Tibial artery (tissue), 4 donors: ENCODE results near the gene LRRC18.

Experiments used
- DNase-seq, 2 donors: peaks; one replicate each; pipeline ENCODE4 v3.0.0-alpha.2; 2019
- H3K27ac ChIP-seq, 2 donors: fragments of 200-600 bp; sonication (generic) in 1 of 2; 1 replicate in 1 of 2; 2 replicates in 1 of 2; pipeline ENCODE4 v1.5.1; 2018 to 2019; ENCODE audit warnings: mild to moderate bottlenecking in 1 of 2
- H3K27me3 ChIP-seq, 2 donors: fragments of 200-600 bp; sonication (generic) in 1 of 2; one replicate each; pipeline versions ENCODE4 v1.5.1 to v1.6.0; 2016 to 2019
- H3K36me3 ChIP-seq, 3 donors: fragments of 200-600 bp; sonication (generic) in 2 of 3; one replicate each; pipeline ENCODE4 v1.5.1; 2016 to 2019; ENCODE audit warnings: mild to moderate bottlenecking in 2 of 3
- H3K4me1 ChIP-seq, 4 donors: fragments of 200-600 bp; sonication (generic) in 2 of 4; 1 replicate in 3 of 4; 2 replicates in 1 of 4; pipeline ENCODE4 v1.5.1; 2016 to 2019
- H3K4me3 ChIP-seq, 2 donors: fragments of 200-600 bp; sonication (generic) in 1 of 2; 1 replicate in 1 of 2; 2 replicates in 1 of 2; pipeline ENCODE4 v1.5.1; 2018 to 2019; ENCODE audit warnings: mild to moderate bottlenecking in 2 of 2
- H3K9me3 ChIP-seq, 3 donors: fragments of 200-600 bp; sonication (generic) in 1 of 3; one replicate each; pipeline ENCODE4 v1.5.1; 2016 to 2019
- CTCF ChIP-seq, 2 experiments: fragments of 200-600 bp in 1 of 2; fragments of 450-650 bp in 1 of 2; IDR thresholded peaks; one replicate each; pipeline ENCODE4 v1.5.1; 2017 to 2019; ENCODE audit warnings: antibody characterized with exemption in 2 of 2, mild to moderate bottlenecking in 1 of 2, moderate library complexity in 1 of 2
- intact Hi-C: fragments of 100-400 bp; cut with DNase I; formaldehyde crosslinking; loops from one replicate; pipeline ENCODE4 v1.15.0; 2023; ENCODE audit warnings: low total_unique reads

Gene LRRC18

GRCh38 chr10:48894911-48895802 is 44.5 kb downstream of the LRRC18 start:
- no peaks in the 10 kb centered on the region for H3K27me3 ChIP-seq
- DNase-seq: no peak
- H3K27ac ChIP-seq: no peak overlapping the region
- intact Hi-C loops: no loop called here
- H3K4me3 ChIP-seq: no peak overlapping the region
- no peaks in the 10 kb centered on the region for H3K36me3 ChIP-seq
- TF ChIP-seq CTCF (IDR thresholded peaks at IDR 0.05): no peak
- no peaks in the 10 kb centered on the region for H3K4me1 ChIP-seq
- no peaks in the 10 kb centered on the region for H3K9me3 ChIP-seq

- H3K9me3 ChIP-seq: no peaks in the 10 kb centered on the region
- H3K36me3 ChIP-seq: no peaks in the 10 kb centered on the region
- no peak overlapping the region for H3K27ac ChIP-seq
- no peaks in the 10 kb centered on the region for H3K27me3 ChIP-seq
- no peaks in the 10 kb centered on the region for H3K4me1 ChIP-seq
- no peak for DNase-seq
- no peak overlapping the region for H3K4me3 ChIP-seq
- TF ChIP-seq CTCF (IDR thresholded peaks at IDR 0.05): no peak
- intact Hi-C loops: no loop called here
These were observed 48.5 kb downstream of the LRRC18 start for GRCh38 chr10:48890888-48891850.

GRCh38 chr10:48887982-48888381 is 51.7 kb downstream of the LRRC18 start:
- no peak for DNase-seq
- Histone ChIP-seq H3K9me3 (no peaks in the 10 kb centered on the region), H3K4me3 (no peak overlapping the region), H3K27me3 (no peaks in the 10 kb centered on the region), H3K27ac (no peak overlapping the region), H3K4me1 (no peaks in the 10 kb centered on the region), H3K36me3 (no peaks in the 10 kb centered on the region)
- intact Hi-C loops: no loop called here
- TF ChIP-seq CTCF (IDR thresholded peaks at IDR 0.05): no peak

GRCh38 chr10:48885376-48885775 is 54.3 kb downstream of the LRRC18 start:
- H3K27ac ChIP-seq: no peak overlapping the region
- no peaks in the 10 kb centered on the region for H3K4me1 ChIP-seq
- no peak for DNase-seq
- TF ChIP-seq CTCF (IDR thresholded peaks at IDR 0.05): no peak
- H3K9me3 ChIP-seq: no peaks in the 10 kb centered on the region
- H3K4me3 ChIP-seq: no peak overlapping the region
- no peaks in the 10 kb centered on the region for H3K36me3 ChIP-seq
- H3K27me3 ChIP-seq: no peaks in the 10 kb centered on the region
- intact Hi-C loops: no loop called here

- Histone ChIP-seq H3K36me3 (no peaks in the 10 kb centered on the region), H3K27me3 (no peaks in the 10 kb centered on the region), H3K27ac (no peak overlapping the region), H3K4me3 (no peak overlapping the region), H3K4me1 (no peaks in the 10 kb centered on the region), H3K9me3 (no peaks in the 10 kb centered on the region)
- no peak for DNase-seq
- no peak for TF ChIP-seq CTCF (IDR thresholded peaks at IDR 0.05)
- intact Hi-C loops: no loop called here
These were observed 55.2 kb downstream of the LRRC18 start for GRCh38 chr10:48884179-48885045.
